Prostate gland (tissue), 2 donors: ENCODE data around the gene ARMC9. TPM values are rescaled to one million over a fixed set of nuclear protein-coding genes. Genes with fewer than 3 reads are reported as not detected.

ENCODE experiments used
- DNase-seq: peaks from one replicate; pipeline ENCODE4 v3.0.0-alpha.2; 2019; ENCODE audit warnings: low spot score
- H3K27ac ChIP-seq, 2 donors: fragments of 200-600 bp; sonication (generic); 2 replicates each; pipeline ENCODE4 v1.5.1; 2017 to 2019
- H3K27me3 ChIP-seq: fragments of 200-600 bp; sonication (generic); replicated peaks from 2 replicates; pipeline ENCODE4 v1.5.1; 2019; ENCODE audit not compliant: insufficient read depth
- H3K36me3 ChIP-seq, 2 donors: fragments of 200-600 bp; sonication (generic); 1 replicate in 1 of 2; 2 replicates in 1 of 2; pipeline versions ENCODE4 v1.5.1 to v1.8.1; 2017 to 2019
- H3K4me1 ChIP-seq: fragments of 200-600 bp; sonication (generic); replicated peaks from 2 replicates; pipeline ENCODE4 v1.5.1; 2019
- H3K4me3 ChIP-seq, 2 donors: fragments of 200-600 bp; sonication (generic); 2 replicates each; pipeline ENCODE4 v1.5.1; 2017 to 2019
- H3K9me3 ChIP-seq: fragments of 200-600 bp; sonication (generic); 2 replicates; pipeline ENCODE4 v1.5.1; 2017
- POLR2A ChIP-seq: fragments of 450-650 bp; IDR thresholded peaks from one replicate; pipeline ENCODE4 v1.6.1; 2016; ENCODE audit warnings: antibody characterized with exemption, mild to moderate bottlenecking
- POLR2AphosphoS5 ChIP-seq: sonication (generic); formaldehyde crosslinking; IDR thresholded peaks from one replicate; pipeline ENCODE4 v1.6.1; 2017; ENCODE audit warnings: antibody characterized with exemption
- WGBS: methylation state at CpG from one replicate; pipeline ENCODE4 v1.1.5; 2018; 5-methylcytosine and 5-hydroxymethylcytosine counted together
- intact Hi-C: fragments of 100-400 bp; cut with DNase I; formaldehyde crosslinking; loops from one replicate; pipeline ENCODE4 v1.14.2; 2022
- total RNA-seq, 2 donors: library from RNA; depleted of rRNA; stranded (reverse); fragments of >200 nt; gene quantifications; one replicate each; pipeline ENCODE4 v1.1.0, GENCODE V29; 2016
- TF ChIP-seq, protein P1 (sequence below), 4 experiments: fragments of 200-600 bp in 2 of 4; fragments of 450-650 bp in 2 of 4; sonication (generic) in 2 of 4; IDR thresholded peaks; 1 replicate in 3 of 4; 2 replicates in 1 of 4; pipeline ENCODE4 v1.5.1; 2016 to 2019; ENCODE audit warnings: antibody characterized with exemption in 4 of 4, mild to moderate bottlenecking in 2 of 4, moderate library complexity in 2 of 4

Gene ARMC9
- total RNA-seq, 2 donors from 2014 or later, result 11.3 to 40.0 TPM

DNA sequence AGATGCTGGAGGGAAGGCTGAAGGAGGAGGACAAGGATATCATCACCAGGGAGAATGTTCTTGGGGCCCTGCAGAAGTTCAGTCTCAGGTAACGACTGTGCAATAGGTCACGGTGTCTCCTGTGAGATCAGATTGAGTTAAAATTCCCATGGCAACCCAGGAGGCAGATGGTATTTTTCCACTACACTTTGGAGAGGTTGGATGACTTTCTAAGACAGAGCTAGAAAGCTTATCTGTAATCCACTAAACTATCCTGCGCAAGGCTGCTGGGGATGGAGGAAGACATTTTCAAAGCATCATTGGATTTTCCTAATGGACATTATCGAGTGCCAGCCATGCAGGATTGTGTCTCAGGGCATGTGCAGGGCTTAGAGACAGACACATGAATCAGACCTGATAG, 74.6 kb downstream of the ARMC9 start:
- no peak for TF ChIP-seq POLR2A
- no peak for TF ChIP-seq POLR2AphosphoS5
- TF ChIP-seq, protein P1, sequence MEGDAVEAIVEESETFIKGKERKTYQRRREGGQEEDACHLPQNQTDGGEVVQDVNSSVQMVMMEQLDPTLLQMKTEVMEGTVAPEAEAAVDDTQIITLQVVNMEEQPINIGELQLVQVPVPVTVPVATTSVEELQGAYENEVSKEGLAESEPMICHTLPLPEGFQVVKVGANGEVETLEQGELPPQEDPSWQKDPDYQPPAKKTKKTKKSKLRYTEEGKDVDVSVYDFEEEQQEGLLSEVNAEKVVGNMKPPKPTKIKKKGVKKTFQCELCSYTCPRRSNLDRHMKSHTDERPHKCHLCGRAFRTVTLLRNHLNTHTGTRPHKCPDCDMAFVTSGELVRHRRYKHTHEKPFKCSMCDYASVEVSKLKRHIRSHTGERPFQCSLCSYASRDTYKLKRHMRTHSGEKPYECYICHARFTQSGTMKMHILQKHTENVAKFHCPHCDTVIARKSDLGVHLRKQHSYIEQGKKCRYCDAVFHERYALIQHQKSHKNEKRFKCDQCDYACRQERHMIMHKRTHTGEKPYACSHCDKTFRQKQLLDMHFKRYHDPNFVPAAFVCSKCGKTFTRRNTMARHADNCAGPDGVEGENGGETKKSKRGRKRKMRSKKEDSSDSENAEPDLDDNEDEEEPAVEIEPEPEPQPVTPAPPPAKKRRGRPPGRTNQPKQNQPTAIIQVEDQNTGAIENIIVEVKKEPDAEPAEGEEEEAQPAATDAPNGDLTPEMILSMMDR (IDR thresholded peaks at IDR 0.05), result no peak
- Histone ChIP-seq H3K36me3 (peaks cover 0 to 2% of the 10 kb centered on the region in 2 donors), H3K27me3 (no peaks in the 10 kb centered on the region), H3K27ac (no peak overlapping the region), H3K4me1 (no peaks in the 10 kb centered on the region), H3K4me3 (no peak overlapping the region), H3K9me3 (no peaks in the 10 kb centered on the region)
- intact Hi-C loops, result loop anchor here (5.0 kb wide), 1 partner anchor 46 kb away; no protein-coding TSS in a partner anchor
- 97% methylated on average over 4 of the region's 4 CpGs for WGBS
- no peak for DNase-seq

DNA sequence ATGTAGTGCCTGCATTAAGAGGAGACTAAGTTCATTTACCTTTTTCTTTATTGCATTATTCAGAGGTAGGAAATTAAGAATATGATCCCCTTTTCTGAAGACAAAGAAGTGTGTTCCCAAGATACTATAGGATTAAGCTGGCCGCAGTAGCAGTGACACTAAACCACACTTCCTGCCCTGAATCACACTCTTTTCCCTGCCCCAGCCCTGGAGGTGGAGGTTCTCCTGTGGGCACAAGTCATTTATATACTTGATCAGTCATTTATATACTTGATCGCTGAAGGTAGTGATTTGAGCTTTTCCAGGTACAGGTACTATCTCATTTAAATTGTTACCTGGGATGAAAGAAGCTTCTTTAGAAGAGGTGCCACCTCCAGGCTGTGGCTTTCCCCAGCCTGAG, 78.6 kb downstream of the ARMC9 start:
- 88% methylated on average over 2 of the region's 2 CpGs for WGBS
- TF ChIP-seq, protein P1 (IDR thresholded peaks at IDR 0.05), result no peak
- TF ChIP-seq POLR2AphosphoS5 (no peak), POLR2A (no peak)
- H3K4me3 ChIP-seq, result no peak overlapping the region
- no peak for DNase-seq
- no peaks in the 10 kb centered on the region for H3K36me3 ChIP-seq
- H3K4me1 ChIP-seq, result no peaks in the 10 kb centered on the region
- H3K9me3 ChIP-seq, result no peaks in the 10 kb centered on the region
- H3K27me3 ChIP-seq, result no peaks in the 10 kb centered on the region
- intact Hi-C loops, result no loop called here
- H3K27ac ChIP-seq, result no peak overlapping the region

DNA sequence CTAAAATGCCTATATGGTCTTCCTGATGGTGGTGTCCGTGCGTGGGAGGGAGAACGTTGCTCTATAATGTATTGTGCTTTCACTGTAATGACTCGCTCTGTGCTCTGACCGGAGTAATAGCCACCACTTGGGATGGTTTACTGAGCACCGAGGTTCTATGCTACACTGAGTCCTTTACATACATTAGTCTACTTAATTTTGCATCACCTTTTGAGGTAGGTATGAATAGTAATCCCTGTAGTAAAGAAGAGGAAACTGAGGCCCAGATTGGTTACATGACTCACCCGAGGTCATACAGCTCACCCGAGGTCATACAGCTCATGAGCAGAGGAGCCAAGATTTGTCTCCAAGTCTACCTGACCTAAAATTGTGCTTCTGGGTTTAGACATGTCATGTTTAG, 79.5 kb downstream of the ARMC9 start:
- no peak for DNase-seq
- H3K9me3 ChIP-seq, result no peaks in the 10 kb centered on the region
- no peak overlapping the region for H3K4me3 ChIP-seq
- no peak overlapping the region for H3K27ac ChIP-seq
- H3K36me3 ChIP-seq, result no peaks in the 10 kb centered on the region
- intact Hi-C loops, result no loop called here
- no peaks in the 10 kb centered on the region for H3K4me1 ChIP-seq
- WGBS, result 90% methylated on average over 8 of the region's 8 CpGs
- TF ChIP-seq, protein P1 (IDR thresholded peaks at IDR 0.05), result no peak
- TF ChIP-seq POLR2AphosphoS5, result no peak
- no peak for TF ChIP-seq POLR2A
- no peaks in the 10 kb centered on the region for H3K27me3 ChIP-seq

DNA sequence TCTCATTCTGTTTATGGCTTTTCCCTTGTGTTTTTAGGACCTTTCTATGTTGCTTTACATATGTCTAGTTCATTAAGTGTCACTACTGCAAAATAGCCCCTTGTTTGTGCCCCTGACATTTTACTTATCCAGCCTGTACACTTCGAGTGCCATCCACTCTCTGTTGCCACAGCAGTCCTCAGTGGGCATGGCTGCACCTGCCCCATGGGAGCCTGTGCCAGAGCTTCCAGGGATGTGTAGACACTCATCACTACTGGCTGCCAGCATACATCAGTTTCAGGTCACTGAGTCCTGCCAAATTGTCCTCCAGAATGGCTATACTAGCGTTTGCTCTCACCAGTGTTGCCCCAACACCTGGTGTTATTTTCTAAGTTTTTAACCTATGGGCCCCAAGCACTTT, 80.4 kb downstream of the ARMC9 start:
- H3K27ac ChIP-seq, result no peak overlapping the region
- H3K9me3 ChIP-seq, result no peaks in the 10 kb centered on the region
- no peaks in the 10 kb centered on the region for H3K4me1 ChIP-seq
- no peaks in the 10 kb centered on the region for H3K36me3 ChIP-seq
- no peak overlapping the region for H3K4me3 ChIP-seq
- H3K27me3 ChIP-seq, result no peaks in the 10 kb centered on the region
- intact Hi-C loops, result no loop called here
- TF ChIP-seq POLR2AphosphoS5, result no peak
- TF ChIP-seq, protein P1 (IDR thresholded peaks at IDR 0.05), result no peak
- no peak for TF ChIP-seq POLR2A
- DNase-seq, result no peak
- 85% methylated on average over 2 of the region's 2 CpGs for WGBS

DNA sequence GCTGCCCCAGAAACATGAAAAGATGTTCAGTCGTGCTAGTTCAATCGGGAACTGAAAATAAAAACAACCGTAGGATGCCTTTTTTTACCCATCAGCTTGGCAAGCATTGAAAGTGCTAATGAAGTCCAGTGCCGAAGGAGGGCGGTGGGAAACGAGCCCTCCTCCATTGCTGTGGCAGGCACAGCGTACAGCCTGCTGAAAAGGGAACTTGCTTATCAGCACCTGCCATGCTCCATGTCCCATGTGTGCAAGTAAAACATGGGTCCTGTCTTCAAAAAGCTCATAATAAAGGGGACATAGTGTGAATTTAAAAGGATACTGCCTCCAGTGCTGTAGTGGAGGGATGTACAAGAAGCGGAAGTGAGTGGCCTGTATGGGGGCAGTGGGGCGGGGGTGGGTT, 82.4 kb downstream of the ARMC9 start:
- H3K27ac ChIP-seq, result no peak overlapping the region
- H3K4me1 ChIP-seq, result no peaks in the 10 kb centered on the region
- no peaks in the 10 kb centered on the region for H3K9me3 ChIP-seq
- no peak for TF ChIP-seq POLR2A
- WGBS, result 93% methylated on average over 9 of the region's 9 CpGs
- no peaks in the 10 kb centered on the region for H3K27me3 ChIP-seq
- no peaks in the 10 kb centered on the region for H3K36me3 ChIP-seq
- intact Hi-C loops, result no loop called here
- no peak overlapping the region for H3K4me3 ChIP-seq
- no peak for DNase-seq
